Stimulated activated CD8-positive, alpha-beta memory T cell treated with anti-CD3 and anti-CD28 coated beads, Interleukin-15, amount 100 ng/mL, for 4 hours (primary cell): ENCODE results near the gene LARP1B.
"Not testable (repeated sequence)": the region's sequence is repeated elsewhere in the genome, so short reads cannot be mapped to it uniquely, and the experiment has no call there.

Experiments
- DNase-seq, 2 donors: peaks; one replicate each; pipeline ENCODE4 v3.0.0-alpha.2; 2020; ENCODE audit warnings: low read depth in 2 of 2

Gene LARP1B

DNA sequence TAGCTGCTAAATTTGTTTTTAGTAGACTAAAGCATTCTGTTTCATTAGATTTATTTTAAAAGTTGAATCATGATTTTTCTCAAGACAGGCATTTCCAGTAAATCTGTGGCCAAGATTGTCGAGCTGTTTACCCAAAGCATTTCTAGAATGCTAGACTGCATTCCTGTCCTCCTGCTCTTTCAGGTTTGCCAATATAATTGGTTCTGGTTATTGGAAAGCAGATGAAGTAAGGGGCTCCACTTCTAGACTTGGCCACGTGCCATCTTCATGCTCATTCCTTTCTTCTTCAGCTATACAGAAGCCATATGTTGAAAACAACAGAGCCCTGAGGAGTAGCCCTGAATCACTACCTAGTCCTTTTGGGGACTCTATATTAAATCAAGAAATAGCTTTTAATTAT is 164.0 kb downstream of the LARP1B start:
- no peak for DNase-seq

DNA sequence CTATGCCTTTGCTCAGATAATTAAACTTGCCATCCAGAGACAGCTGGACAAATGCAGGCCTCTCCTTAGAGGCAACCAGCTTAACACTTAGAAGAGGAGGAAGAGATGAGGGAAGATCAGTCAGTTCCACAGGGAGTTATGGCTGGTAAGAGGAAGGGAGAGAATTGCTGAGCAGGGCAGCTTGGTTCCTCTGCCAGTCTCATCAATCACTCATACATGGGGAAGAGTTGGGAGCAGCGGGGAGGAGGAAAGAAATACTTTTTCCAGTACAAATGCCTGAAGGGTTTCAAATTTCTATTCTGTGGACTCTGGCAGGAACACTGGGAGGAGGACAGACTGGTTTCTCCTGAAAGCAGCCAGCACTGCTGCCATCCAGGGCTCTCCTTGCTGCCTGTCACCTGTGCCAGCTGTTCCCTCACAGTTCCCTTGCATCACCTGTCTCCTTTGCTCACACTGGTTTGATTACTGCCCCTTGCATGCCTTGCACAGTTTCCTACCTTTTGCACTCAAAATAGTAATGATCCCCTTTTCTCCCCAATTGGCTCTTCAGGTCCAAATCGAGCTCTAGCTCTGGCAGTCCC is 167.0 kb downstream of the LARP1B start:
- no peak for DNase-seq

DNA sequence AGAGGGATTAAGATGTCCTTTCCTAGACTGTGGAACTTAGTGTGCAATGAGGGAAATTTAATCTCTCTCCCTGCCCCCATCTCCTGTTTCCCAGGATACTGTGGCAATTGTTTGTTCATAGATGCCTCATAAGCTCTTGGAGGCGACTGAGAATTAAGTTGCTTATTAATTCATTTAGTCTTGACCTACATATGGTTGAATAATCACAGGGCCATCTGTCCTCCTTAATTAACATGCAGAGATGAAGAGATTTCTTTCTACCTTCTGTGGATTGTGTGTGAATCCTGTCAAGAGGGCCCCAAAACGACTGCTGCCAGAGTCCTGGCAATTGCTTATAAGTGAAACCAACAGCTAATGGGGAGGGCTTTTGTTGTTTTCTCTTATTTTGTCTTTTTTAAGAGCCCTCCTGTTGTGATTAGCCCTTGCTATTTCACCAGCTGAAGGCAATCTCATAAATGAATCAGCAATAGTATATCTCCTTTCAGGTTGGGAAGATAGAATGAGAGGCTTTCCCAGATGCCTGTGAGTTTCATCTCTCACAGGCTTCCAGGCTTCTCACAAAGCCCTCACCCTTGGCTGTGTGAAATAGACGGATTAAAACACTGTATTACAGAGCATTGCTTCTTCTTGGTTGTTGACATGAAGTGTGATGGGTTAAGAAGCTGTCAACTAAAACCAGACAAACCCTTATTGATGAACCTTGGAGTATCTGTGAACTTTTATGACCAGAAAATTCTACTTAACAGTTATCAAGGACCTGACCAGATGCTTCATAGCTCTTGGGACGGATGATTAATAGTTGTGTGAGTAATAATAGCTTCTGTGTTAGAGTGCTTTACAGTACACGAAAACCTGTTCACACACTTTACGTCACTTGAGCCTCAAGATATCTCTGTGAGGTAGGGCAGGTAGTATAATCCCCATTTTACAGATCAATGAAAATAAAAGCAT is 168.0 kb downstream of the LARP1B start:
- no peak for DNase-seq

DNA sequence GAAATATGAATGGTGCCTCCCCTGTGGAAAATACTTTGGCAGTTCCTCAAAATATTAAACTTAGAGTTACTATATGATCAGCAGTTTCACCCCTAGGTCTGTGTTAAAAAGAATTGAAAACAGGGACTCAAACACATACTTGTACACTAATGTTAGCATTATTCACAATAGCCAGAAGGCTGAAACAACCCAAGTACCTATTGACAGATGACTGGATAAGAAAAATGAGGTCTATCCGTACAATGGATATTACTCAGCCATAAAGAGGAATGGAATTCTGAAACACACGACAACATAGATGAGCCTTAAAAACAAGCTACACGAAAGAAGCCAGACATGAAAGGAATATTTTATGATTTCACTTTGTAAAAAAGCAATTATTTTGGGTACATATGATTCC is 171.6 kb downstream of the LARP1B start:
- DNase-seq, result no peak

DNA sequence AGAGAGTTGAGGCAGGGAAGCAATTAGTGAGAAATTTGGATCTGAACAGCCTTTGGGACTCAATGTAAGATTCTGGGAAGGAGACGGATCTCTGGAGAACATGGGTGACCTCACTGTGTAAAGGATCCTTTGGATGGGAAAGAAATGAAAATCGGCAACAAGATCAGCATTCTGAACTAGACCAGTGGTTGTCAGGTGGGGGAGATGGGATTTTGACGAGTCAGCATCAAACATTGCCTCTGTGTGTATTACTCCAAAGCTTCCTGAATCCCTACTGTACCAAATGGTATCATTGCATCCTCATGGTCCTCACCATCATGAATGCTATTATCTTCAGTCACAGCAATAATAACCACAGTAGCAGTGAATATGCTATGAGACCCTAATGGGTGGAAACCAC is 173.7 kb downstream of the LARP1B start:
- no peak for DNase-seq

- no peak for DNase-seq
Observed at GRCh38 chr4:128241019-128241418, 179.9 kb downstream of the LARP1B start.

DNA sequence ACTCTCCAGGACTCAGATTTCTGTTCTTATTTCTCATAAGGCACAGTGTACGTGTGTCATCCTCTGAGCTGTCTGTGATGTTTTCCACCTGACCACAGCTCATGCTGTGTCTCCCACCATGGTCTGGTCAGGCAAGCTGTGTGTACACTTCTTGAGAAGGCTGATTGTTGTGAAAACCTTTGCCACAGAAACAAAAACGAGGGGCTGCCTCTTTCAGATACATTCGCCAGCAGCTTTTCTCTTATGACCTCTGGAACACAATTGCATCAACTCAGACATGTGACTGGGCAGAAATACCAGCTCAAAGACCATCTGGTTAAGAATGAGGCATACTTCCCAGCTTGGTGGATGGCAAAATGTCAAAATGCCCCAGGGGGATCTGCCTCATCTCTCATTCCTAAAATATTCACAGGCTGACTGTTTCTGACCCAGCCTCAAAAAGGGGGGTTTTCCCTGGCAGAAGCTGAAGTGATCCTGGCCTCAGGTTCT is 180.4 kb downstream of the LARP1B start:
- DNase-seq, result no peak

DNA sequence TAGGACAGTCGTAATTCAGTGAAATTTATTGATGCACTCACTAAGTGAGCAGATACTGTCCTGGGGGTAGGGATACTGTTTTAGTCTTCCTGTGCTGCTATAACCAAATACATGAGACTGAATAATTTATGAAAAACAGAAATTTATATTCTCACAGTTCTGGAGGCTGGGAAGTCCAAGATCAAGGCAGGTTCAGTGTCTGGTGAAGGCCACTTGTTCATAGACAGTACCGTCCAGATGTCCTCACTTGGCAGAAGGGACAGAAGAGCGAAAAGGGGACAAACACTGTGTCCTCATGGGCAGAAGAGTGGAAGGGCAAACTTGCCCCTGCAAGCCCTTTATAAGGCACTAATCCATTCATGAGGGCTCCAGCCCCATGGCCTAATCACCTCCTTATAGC is 180.9 kb downstream of the LARP1B start:
- no peak for DNase-seq

DNA sequence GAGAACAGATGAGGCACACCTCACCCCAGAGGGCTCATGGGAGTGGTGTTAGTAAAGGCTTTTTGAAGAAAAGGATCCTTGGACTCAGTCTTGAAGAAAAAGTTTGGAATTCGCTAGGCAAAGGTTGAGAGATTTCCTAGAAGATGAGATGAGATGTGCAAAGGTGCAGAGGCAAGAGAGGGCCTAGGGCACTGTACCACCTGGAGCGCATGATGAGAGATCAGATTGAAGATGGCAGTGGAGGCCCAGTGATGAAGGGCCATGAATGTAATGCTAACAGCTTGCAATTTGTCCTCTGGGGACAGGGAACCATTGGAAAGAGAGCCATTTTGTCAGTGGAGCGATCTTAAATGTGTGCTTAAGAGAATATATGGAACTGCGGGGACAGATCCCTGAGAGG is 181.5 kb downstream of the LARP1B start:
- DNase-seq, result no peak

- DNase-seq, result no peak
Observed at GRCh38 chr4:128244379-128244778, 183.3 kb downstream of the LARP1B start.

DNA sequence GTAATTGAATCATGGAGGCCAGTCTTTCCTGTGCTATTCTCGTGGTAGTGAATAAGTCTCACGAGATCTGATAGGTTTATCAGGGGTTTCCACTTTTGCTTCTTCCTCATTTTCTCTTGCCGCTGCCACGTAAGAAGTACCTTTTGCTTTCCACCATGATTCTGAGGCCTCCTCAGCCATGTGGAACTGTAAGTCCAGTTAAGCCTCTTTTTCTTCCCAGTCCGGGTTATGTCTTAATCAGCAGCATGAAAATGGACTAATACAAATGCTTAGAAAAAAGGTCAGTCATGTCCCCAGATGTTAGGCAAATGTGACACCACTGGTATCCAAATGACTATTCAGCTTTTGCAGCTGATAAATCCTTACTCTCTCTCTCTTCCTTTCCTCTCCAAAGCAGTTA is 184.3 kb downstream of the LARP1B start:
- DNase-seq, result not testable (repeated sequence)

DNA sequence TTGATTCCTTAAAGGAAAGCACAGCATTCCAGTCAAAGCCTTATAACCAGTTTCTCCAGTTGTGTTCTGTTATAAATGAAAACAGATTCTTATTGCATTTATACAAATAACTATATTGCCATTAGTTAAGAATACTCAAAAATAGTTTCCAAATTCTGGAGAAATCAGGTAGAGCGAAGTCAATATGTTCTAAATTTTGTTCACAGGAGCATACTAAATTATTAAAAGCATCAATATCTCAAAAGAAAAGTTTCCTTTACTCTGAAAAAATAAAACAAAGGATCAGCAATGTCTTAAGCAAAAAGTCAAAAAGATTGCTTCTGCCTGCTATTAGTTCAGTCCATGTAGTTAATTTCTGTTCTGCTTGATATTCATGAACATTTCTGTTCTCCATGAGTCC is 186.8 kb downstream of the LARP1B start:
- DNase-seq, result no peak

- no peak for DNase-seq
Observed at GRCh38 chr4:128249787-128250668, 188.9 kb downstream of the LARP1B start.

DNA sequence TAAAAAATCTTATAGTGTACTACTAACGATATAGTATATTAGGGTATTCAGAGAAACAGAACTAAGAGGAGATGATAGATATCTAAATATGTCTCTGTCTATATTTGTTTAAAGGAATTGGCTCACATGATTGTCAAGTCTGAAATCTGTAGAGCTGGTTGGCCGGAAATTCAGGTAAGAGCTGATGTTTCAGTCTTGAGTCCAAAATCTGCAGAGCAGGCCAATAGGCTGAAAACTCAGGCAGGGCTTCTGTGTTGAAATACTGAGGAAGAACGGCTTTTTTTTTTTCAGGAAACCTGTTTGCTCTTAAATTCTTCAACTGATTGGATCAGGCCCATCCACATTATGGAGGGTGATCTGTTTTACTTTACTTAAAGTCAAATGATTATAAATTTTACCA is 194.8 kb downstream of the LARP1B start:
- DNase-seq, result no peak

DNA sequence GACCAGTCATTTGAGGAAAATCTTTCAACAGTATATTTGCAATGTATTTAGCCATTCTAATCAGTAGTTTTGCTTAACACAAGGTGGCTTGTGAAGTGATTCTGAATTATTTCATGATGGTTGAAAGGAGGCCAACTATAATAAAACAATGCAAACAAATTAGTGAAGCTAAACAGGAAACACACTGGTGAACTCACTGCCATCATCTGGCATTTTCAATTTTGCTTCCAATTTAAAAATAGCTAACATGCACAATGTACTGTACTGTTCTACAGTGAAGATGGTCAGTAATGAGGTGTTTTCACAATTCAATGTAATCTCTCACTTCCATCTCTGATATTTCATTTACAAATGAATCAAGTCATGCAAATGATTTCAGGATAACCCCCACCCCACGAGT is 195.4 kb downstream of the LARP1B start:
- no peak for DNase-seq

GRCh38 chr4:128258166-128258565 is 197.1 kb downstream of the LARP1B start:
- DNase-seq, result not testable (repeated sequence)

- DNase-seq, result not testable (repeated sequence)
Observed at GRCh38 chr4:128259889-128260288, 198.8 kb downstream of the LARP1B start.
